ENCODE results near the gene MAP4K2. TPM values are rescaled to one million over a fixed set of nuclear protein-coding genes. Genes with fewer than 3 reads are reported as not detected.

The MAP4K2 gene
- total and polyA plus RNA-seq, 9 of the 15 experiments (the other 6 are each of a cell fraction or from before 2014, with no cell fraction given), result 0.13 to 14.5 (median 7.3) TPM

- Histone ChIP-seq H3K9me1 (ENCODE audit: control insufficient read depth, insufficient read depth, low read length) (no peaks in the 10 kb centered on the region), H3K9me3 (replicated peaks; ENCODE audit: control insufficient read depth, insufficient read depth, low read depth, low read length) (no peaks in the 10 kb centered on the region), H3K4me1 (replicated peaks in 1 of 2; ENCODE audit: control insufficient read depth in 2 of 2, insufficient read depth in 2 of 2, low read length in 2 of 2) (peaks cover 12 to 71% of the 10 kb centered on the region in 2 experiments; a peak in 3 of 5 replicates), H3K9ac (ENCODE audit: insufficient read depth in 1 of 2, low read depth in 2 of 2, low read length in 2 of 2) (peak overlapping the region; percentile 21 to 90; a peak in 3 of 4 replicates), H4K20me1 (replicated peaks; ENCODE audit: control insufficient read depth, insufficient read depth, low read length) (no peaks in the 10 kb centered on the region; the same call in 1 of the 2 replicates), H3K27ac (ENCODE audit: extremely low read depth, low read depth, low read length) (no peak overlapping the region), H3K4me2 (ENCODE audit: insufficient read depth, low read length) (peak overlapping the region; percentile 77), H3K4me3 (peak overlapping the region; percentile 54), H3K36me3 (ENCODE audit: control insufficient read depth, insufficient read depth, low read length) (no peaks in the 10 kb centered on the region), H3K79me2 (ENCODE audit: control insufficient read depth, insufficient read depth, low read length) (no peaks in the 10 kb centered on the region), H2AFZ (ENCODE audit: low read depth, low read length) (peak overlapping the region; percentile 95), H3K27me3 (ENCODE audit: control insufficient read depth in 2 of 2, insufficient read depth in 2 of 2, low read length in 2 of 2) (no peaks in the 10 kb centered on the region; a peak in 1 of 5 replicates)
- FAIRE-seq (no peak), ATAC-seq (peak; percentile 19), DNase-seq (ENCODE audit: extremely low read depth in 1 of 4, low spot score in 3 of 4) (peak; percentile 61 to 72 (median 65))
- no TSS peak for BruUV-seq (replicated peaks)
- in situ Hi-C loops (cut with MboI), result no loop called here
- ChIA-PET POLR2A (interaction anchor here (0.5 to 1.6 kb wide), 7 partner anchors 9 to 758 kb away, joined by 3 to 5 read pairs (median 3); partner anchors contain the start of gene SF1), CTCF (ENCODE audit: low intra/inter-chr PET ratio) (interaction anchor here (1.0 to 1.7 kb wide), 3 partner anchors 25 to 86 kb away, joined by 3 to 13 read pairs (median 4); no protein-coding TSS in a partner anchor)
- intact Hi-C loops (cut with micrococcal nuclease), result loop anchor here (2.0 to 5.0 kb wide), 2 partner anchors 53 to 85 kb away; no protein-coding TSS in a partner anchor
- 4% methylated on average over 46 of the region's 54 CpGs for WGBS (ENCODE audit: insufficient coverage, low coverage, missing lambda C conversion rate)
- TF ChIP-seq GMEB1 (CRISPR knock-in tag; IDR thresholded peaks at IDR 0.05) (peak; percentile 45; the same call in 1 of the 2 replicates), KHSRP (IDR thresholded peaks at IDR 0.05) (no peak), NR4A1 (CRISPR knock-in tag; IDR thresholded peaks at IDR 0.05) (no peak), NR4A1 (tag; IDR thresholded peaks at IDR 0.05) (0 out of 2 replicates have a peak, but pooled peaks have one; percentile 34), MNT (conservative IDR thresholded peaks at IDR 0.05) (peak in 1 of 2 experiments; percentile 30; a peak in 1 of 4 replicates), PHF8 (IDR thresholded peaks at IDR 0.05; ENCODE audit: borderline replicate concordance, low read length) (peak; percentile 27; the same call in 1 of the 2 replicates), E2F4 (CRISPR knock-in tag; IDR thresholded peaks at IDR 0.05; ENCODE audit: low read depth) (no peak), ARID4B (CRISPR knock-in tag; IDR thresholded peaks at IDR 0.05) (peak; percentile 55; the same call in 1 of the 2 replicates), RFX5 (IDR thresholded peaks at IDR 0.05; ENCODE audit: low read depth, low read length) (no peak), L3MBTL2 (IDR thresholded peaks at IDR 0.05) (0 out of 2 replicates have a peak, but pooled peaks have one; percentile 21), ZNF232 (CRISPR knock-in tag; IDR thresholded peaks at IDR 0.05) (no peak)
Measured at GRCh38 chr11:64742087-64742888, 60.7 kb downstream of the MAP4K2 start.

Measured in K562 (cell line).